Gastrocnemius medialis (tissue), 4 donors: ENCODE results near the gene KRT13. TPM values are rescaled to one million over a fixed set of nuclear protein-coding genes. Genes with fewer than 3 reads are reported as not detected.

Experiments used
- ATAC-seq, 2 donors: fragments of 150-250 bp; one replicate each; pipeline ENCODE4 v1.9.1; 2016
- DNase-seq, 2 donors: peaks; one replicate each; pipeline ENCODE4 v3.0.0-alpha.2; 2019
- H3K27ac ChIP-seq, 4 donors: fragments of 200-600 bp; sonication (generic); 1 replicate in 1 of 4; 2 replicates in 3 of 4; pipeline ENCODE4 v1.5.1; 2016 to 2018; ENCODE audit warnings: mild to moderate bottlenecking in 2 of 4, moderate library complexity in 1 of 4
- H3K27me3 ChIP-seq, 3 donors: fragments of 200-600 bp; sonication (generic) in 2 of 3; 1 replicate in 1 of 3; 2 replicates in 2 of 3; pipeline versions ENCODE4 v1.5.1 to v1.6.0; 2016 to 2019; ENCODE audit warnings: mild to moderate bottlenecking in 1 of 3, moderate library complexity in 1 of 3
- H3K36me3 ChIP-seq, 2 donors: fragments of 200-600 bp; sonication (generic) in 1 of 2; one replicate each; pipeline ENCODE4 v1.5.1; 2017 to 2018
- H3K4me1 ChIP-seq, 2 donors: fragments of 200-600 bp; sonication (generic) in 1 of 2; one replicate each; pipeline ENCODE4 v1.5.1; 2016 to 2017; ENCODE audit warnings: mild to moderate bottlenecking in 2 of 2
- H3K4me3 ChIP-seq, 4 donors: fragments of 200-600 bp; sonication (generic) in 3 of 4; 1 replicate in 1 of 4; 2 replicates in 3 of 4; pipeline ENCODE4 v1.5.1; 2016 to 2019; ENCODE audit warnings: mild to moderate bottlenecking in 2 of 4
- H3K9me3 ChIP-seq, 3 donors: fragments of 200-600 bp; sonication (generic) in 2 of 3; 1 replicate in 1 of 3; 2 replicates in 2 of 3; pipeline ENCODE4 v1.5.1; 2016 to 2019
- POLR2A ChIP-seq, 2 donors: fragments of 450-650 bp; IDR thresholded peaks; one replicate each; pipeline ENCODE4 v1.6.1; 2017; ENCODE audit warnings: antibody characterized with exemption in 2 of 2, mild to moderate bottlenecking in 2 of 2, moderate library complexity in 2 of 2
- in situ Hi-C, 4 donors: fragments of 200-750 bp; cut with MboI; loops; one replicate each; pipeline versions ENCODE4 v1.15.0 to v1.8.0; 2017; ENCODE audit warnings: low sequenced_read_pairs in 4 of 4
- intact Hi-C: fragments of 100-400 bp; cut with DNase I; formaldehyde crosslinking; loops from one replicate; pipeline ENCODE4 v1.15.1; 2023; ENCODE audit warnings: low total_unique reads
- total RNA-seq, 4 donors: library from RNA; depleted of rRNA; stranded (reverse); fragments of >200 nt; gene quantifications; one replicate each; pipeline versions ENCODE4 v1.1.0 to v1.2.3, GENCODE V29; 2016
- TF ChIP-seq, protein P1 (sequence below), 5 experiments: fragments of 450-650 bp in 3 of 5; fragments of 200-600 bp in 2 of 5; sonication (generic) in 2 of 5; IDR thresholded peaks in 4 of 5; conservative IDR thresholded peaks in 1 of 5; 1 replicate in 4 of 5; 2 replicates in 1 of 5; pipeline ENCODE4 v1.5.1; 2016 to 2019; ENCODE audit warnings: antibody characterized with exemption in 5 of 5, mild to moderate bottlenecking in 3 of 5, moderate library complexity in 3 of 5

KRT13 gene
- total RNA-seq, 4 donors from 2014 or later: not detected

DNA sequence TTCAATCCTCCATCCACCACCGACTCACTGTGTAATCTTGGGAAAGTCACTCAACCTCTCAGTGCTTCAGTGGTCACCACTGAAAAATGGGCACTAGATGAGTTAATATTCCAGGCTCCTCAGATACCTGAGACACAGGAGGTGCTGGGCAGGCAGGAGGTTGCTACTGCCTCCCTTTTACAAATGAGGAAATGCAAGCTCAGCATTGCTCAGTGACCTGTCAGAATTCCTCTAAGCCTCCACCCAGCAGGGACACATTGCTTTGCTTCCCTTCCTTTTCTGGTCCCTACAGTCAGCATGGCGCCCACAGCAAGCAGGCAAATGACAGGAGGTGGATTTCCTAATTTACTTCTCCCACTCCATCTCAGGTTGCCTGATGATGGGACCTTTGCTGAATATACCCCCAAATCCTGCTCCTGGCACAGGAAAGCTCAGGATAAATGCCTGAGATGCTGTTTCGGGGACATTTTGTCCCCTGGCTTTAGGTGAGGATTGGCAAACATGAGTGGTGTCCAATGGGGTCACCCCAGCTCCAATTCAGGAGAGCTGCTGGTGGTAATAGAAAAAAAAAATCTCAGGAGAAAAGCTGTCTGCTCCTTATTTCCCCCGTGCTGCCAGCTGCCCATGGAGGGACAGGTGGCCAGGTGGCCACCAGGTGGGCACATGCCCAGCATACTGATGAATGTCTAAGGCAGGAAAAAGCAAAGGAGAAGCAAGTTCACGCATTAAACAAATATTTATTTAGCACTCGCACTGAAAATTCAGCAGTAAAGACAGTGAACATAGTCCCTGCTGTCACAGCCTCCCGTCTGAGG lies 5.0 kb upstream of the KRT13 start:
- DNase-seq: no peak
- in situ Hi-C loops: no loop called here
- intact Hi-C loops: no loop called here
- no peak for ATAC-seq
- H3K4me1 ChIP-seq: no peaks in the 10 kb centered on the region
- no peak for TF ChIP-seq POLR2A (IDR thresholded peaks at IDR 0.05)
- TF ChIP-seq, protein P1, sequence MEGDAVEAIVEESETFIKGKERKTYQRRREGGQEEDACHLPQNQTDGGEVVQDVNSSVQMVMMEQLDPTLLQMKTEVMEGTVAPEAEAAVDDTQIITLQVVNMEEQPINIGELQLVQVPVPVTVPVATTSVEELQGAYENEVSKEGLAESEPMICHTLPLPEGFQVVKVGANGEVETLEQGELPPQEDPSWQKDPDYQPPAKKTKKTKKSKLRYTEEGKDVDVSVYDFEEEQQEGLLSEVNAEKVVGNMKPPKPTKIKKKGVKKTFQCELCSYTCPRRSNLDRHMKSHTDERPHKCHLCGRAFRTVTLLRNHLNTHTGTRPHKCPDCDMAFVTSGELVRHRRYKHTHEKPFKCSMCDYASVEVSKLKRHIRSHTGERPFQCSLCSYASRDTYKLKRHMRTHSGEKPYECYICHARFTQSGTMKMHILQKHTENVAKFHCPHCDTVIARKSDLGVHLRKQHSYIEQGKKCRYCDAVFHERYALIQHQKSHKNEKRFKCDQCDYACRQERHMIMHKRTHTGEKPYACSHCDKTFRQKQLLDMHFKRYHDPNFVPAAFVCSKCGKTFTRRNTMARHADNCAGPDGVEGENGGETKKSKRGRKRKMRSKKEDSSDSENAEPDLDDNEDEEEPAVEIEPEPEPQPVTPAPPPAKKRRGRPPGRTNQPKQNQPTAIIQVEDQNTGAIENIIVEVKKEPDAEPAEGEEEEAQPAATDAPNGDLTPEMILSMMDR (IDR thresholded peaks at IDR 0.05 in 4 of 5, conservative IDR thresholded peaks at IDR 0.05 in 1 of 5): no peak
- no peak overlapping the region for H3K4me3 ChIP-seq
- no peaks in the 10 kb centered on the region for H3K9me3 ChIP-seq
- H3K27ac ChIP-seq: no peak overlapping the region
- no peaks in the 10 kb centered on the region for H3K27me3 ChIP-seq
- no peaks in the 10 kb centered on the region for H3K36me3 ChIP-seq

DNA sequence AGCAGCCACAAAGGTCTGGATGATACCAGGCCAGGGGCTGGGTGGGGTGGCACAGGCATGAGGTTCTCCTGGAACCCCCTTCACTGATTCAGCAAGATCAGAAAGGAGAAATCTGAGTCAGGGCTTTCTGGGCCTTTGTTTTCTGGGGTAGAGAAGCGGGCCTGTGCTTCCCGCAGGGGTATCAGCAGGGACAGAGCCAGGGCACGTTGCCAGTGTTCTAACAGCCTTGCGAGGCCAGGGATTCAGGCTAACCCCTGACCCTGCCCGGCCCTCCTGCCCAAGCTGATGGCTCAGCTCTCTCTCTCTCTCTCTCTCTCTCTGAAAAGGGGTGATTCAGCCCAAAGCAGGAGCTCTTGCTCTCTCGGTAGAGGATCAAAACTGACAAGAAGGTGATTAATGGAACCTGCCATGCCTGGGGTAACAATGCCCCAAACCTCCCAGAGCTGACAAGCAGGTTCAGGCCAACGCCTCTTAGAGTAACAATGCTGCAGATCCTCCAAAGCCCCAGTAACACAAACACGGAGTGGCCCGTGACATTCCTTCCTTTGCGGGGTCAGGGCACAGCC lies 2.0 kb upstream of the KRT13 start:
- Histone ChIP-seq H3K4me3 (no peak overlapping the region), H3K9me3 (no peaks in the 10 kb centered on the region), H3K4me1 (no peaks in the 10 kb centered on the region), H3K27me3 (no peaks in the 10 kb centered on the region), H3K36me3 (no peaks in the 10 kb centered on the region), H3K27ac (no peak overlapping the region)
- in situ Hi-C loops: no loop called here
- intact Hi-C loops: no loop called here
- ATAC-seq (no peak), DNase-seq (no peak)
- no peak for TF ChIP-seq POLR2A (IDR thresholded peaks at IDR 0.05)
- TF ChIP-seq, protein P1 (IDR thresholded peaks at IDR 0.05 in 4 of 5, conservative IDR thresholded peaks at IDR 0.05 in 1 of 5): no peak

DNA sequence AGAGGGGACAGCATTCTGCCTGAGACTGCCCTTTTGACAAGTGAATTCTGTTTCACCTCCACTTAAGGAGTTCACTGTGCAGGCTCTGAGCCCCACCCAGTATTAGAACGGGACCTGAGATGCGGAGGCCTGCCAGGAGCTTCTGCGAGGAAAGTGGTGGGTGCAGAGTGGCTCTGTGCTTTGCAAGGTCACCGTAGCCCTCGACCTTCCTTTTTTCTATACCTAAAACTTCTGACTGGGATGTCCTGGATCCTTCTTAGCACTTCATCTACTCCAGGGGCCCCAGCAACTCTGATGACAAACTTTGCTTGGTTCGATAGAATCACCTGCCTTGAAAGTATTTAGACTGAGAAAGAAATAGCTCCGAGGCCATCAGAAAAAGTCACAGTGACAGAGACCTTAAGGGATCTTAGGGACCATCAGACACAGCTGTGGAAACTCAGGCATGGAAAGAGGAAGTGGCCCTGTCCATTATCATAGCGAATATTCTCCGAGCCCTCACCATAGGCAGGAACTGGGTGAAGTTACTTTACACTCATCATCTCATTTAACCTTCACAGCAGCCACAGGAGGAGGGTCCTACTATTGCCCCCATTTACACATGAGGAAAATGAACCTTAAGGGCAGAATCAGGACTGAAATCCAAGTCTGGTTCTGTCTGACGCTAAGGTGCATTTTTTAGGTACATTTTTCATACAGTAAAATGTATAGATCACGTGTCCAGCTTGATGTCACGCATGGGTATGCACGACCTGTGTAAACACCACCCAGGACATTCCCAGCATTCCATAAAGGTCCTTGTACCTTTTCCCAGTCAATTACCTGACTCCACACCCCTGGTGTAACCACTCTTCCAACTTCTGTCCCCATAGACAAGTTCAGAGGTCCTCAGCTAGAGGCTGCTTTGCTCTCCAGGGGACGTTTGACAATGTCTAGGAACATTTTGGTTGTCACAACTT lies 676 bp upstream of the KRT13 start:
- TF ChIP-seq, protein P1 (IDR thresholded peaks at IDR 0.05 in 4 of 5, conservative IDR thresholded peaks at IDR 0.05 in 1 of 5): no peak
- TF ChIP-seq POLR2A (IDR thresholded peaks at IDR 0.05): no peak
- no peaks in the 10 kb centered on the region for H3K36me3 ChIP-seq
- no peak overlapping the region for H3K27ac ChIP-seq
- ATAC-seq (no peak), DNase-seq (no peak)
- no peaks in the 10 kb centered on the region for H3K27me3 ChIP-seq
- intact Hi-C loops (no loop called here), in situ Hi-C loops (no loop called here)
- H3K4me1 ChIP-seq: no peaks in the 10 kb centered on the region
- H3K4me3 ChIP-seq: no peak overlapping the region
- H3K9me3 ChIP-seq: no peaks in the 10 kb centered on the region

DNA sequence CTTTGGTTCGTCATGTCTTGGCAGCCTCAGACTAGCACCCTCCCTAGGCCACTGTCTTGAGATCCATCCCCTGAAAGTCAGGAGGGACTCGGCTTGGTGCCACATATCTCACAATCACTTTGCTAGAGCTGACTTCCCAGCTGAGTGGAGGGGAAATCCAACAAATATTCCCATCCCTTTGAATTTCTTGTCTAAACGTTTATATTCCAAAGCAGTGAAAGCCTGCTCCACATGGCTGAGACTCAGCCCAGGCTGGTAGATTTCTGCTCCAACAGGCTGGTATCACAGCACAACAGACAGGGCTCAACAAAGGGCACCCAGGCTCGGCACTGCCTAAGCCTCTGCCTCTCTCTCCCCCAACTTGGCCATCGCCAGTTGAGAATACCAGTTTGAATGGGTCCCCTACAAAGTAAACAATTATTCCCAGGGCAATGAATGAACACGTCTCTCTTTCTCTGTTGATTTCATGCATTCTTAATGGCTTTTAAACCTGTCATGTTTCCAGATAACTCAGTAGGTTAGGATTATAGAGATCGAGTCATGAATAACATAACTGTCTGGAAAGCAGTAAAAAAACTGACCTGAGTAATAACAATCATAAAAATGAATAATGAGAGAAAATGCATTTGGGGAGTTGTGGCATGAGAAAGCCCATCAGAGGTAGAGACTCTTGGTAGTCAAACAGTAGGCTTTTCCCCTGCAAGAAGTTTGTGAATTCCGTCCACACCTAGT lies 1.0 kb downstream of the KRT13 start:
- Histone ChIP-seq H3K36me3 (no peaks in the 10 kb centered on the region), H3K27me3 (no peaks in the 10 kb centered on the region), H3K4me1 (no peaks in the 10 kb centered on the region), H3K27ac (no peak overlapping the region), H3K9me3 (no peaks in the 10 kb centered on the region), H3K4me3 (no peak overlapping the region)
- intact Hi-C loops (no loop called here), in situ Hi-C loops (no loop called here)
- TF ChIP-seq, protein P1 (IDR thresholded peaks at IDR 0.05 in 4 of 5, conservative IDR thresholded peaks at IDR 0.05 in 1 of 5): no peak
- TF ChIP-seq POLR2A (IDR thresholded peaks at IDR 0.05): no peak
- ATAC-seq (no peak), DNase-seq (no peak)
